GM18508 (cell line): ENCODE results near the gene SERTAD2.
A peak's percentile ranks its signal among the peaks of the same experiment; 100 is the strongest.

Experiments used
- ATAC-seq: cut with Tn5 transposase; IDR thresholded peaks from one replicate; pipeline ENCODE4 v1.9.1; 2021; ENCODE audit warnings: moderate number of reproducible peaks; ENCODE audit not compliant: insufficient read depth, unreplicated experiment

Gene SERTAD2, protein sequence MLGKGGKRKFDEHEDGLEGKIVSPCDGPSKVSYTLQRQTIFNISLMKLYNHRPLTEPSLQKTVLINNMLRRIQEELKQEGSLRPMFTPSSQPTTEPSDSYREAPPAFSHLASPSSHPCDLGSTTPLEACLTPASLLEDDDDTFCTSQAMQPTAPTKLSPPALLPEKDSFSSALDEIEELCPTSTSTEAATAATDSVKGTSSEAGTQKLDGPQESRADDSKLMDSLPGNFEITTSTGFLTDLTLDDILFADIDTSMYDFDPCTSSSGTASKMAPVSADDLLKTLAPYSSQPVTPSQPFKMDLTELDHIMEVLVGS

GRCh38 chr2:64653109-64654062 is at the start of gene SERTAD2:
Gene SERTAD2 (minus strand): TSS chr2:64653913. CDS start chr2:64636871, 17,042 bp downstream.
- no peak for ATAC-seq

- ATAC-seq, result peak; percentile 29
These were observed 46.6 kb upstream of the SERTAD2 start for GRCh38 chr2:64700133-64700809.

DNA sequence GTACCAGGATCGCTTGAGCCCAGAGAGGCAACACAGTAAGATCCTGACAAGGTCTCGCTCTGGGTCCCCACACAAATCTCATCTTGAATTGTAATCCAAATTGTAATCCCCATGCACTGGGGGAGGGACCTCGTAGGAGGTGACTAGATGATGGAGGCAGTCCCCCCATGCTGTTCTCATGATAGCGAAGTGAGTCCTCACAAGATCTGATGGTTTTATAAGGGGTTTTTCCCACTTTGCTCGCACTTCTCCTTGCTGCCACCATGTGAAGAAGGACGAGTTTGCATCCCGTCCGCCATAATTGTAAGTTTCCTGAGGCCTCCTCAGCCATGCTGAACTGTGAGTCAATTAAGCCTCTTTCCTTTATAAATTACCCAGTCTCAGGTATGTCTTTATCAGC is 46.0 kb upstream of the SERTAD2 start:
- peak; percentile 5 for ATAC-seq

DNA sequence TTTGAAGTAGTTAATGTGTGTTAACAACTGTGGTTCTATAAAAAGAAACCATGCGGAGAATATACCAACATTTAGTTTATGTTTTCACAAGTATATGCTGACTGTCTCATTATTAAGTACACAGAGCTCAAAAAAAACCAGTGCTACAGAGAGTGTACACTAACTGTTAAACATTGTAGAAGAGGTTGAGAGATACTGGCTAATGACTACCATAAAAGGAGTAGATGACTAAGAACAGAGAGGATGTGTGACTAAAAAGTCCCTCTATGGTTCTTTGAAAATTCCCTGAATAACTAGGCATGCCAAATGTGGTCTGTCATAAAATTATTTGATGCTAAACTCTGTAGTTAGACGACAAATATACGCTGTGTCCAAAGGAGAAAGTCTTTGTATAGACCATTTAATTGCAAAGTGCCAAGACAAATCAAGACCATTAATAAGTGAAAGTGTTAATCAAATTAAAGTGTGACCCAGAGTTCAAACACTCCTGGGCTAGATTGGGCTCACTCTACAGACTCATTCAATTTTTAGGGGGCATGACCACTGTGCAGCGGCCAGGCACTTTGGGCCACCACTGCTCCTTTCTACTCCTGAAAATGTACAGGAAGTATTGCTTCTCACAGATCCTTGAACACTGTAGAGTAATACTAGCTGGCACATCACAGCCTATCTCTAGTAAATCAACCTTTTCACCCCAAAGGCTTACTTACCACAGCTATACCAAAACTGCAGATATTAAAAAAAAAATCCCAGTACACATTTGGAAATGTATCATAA is 45.1 kb upstream of the SERTAD2 start:
- peak; percentile 84 for ATAC-seq

- no peak for ATAC-seq
These were observed 44.5 kb upstream of the SERTAD2 start for GRCh38 chr2:64698177-64698643.

DNA sequence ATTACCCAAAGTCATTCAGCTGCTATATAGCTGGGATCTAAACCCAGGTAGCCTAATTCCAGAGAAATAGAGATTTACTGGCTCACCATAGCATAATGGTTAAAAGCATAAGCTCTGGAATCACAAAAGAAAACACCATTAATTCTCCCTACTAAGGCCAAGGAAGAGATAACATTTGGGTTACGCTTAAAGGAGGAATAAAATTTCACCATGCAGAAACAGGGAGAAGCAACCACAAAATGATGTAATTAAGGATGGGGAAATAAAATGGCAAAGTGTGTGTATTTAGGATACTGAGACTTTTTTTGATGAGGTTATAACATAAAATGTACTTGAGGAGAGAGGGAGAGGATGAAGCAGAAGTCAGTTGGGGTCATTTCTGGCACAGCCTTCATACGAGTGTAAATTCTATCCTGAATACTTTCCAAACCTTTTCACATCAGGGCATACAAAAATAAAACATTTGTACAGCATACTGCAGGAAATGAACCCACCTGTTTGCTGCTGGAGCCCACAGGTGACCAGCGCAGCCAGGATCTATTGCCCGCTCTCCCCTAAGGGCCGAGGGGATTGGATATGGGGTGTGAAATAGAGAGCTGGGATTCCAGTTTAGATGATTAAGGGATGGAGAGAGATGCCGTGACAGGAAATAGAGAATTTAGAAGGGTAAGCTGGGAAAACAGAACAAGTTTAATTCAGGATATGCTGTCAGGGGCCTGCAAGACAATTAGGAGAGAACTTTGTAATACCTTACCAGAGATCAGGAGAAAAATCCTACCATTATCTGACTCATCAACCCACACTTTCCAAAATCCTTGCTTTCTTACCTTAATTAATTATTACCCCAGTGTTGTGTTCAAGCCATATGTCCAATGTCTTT is 43.8 kb upstream of the SERTAD2 start:
- ATAC-seq, result no peak

GRCh38 chr2:64696636-64697035 is 42.9 kb upstream of the SERTAD2 start:
- ATAC-seq, result no peak

GRCh38 chr2:64695721-64696261 is 42.1 kb upstream of the SERTAD2 start:
- no peak for ATAC-seq

- no peak for ATAC-seq
These were observed 38.7 kb upstream of the SERTAD2 start for GRCh38 chr2:64692401-64692800.

GRCh38 chr2:64688909-64689308 is 35.2 kb upstream of the SERTAD2 start:
- ATAC-seq, result no peak

GRCh38 chr2:64686283-64686956 is 32.7 kb upstream of the SERTAD2 start:
- ATAC-seq, result no peak

DNA sequence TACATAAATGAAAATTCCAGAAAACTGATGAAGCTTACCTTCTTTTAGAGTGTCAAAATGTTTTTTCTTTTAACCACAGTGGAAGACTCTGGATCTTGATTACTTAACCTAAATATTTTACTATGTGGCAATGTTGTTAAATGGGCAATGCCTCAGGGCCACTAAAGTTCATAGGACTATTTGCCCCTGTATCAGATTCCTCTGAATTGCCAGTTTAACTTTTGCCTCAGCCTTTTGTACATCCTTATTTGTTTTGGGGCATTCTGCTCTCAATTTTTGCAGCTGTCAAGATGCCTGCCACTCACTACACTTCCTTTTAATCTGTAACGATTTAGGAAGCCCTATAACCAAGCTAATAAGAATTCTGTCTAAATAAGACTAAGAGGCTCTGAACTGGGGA is 31.7 kb upstream of the SERTAD2 start:
- no peak for ATAC-seq

DNA sequence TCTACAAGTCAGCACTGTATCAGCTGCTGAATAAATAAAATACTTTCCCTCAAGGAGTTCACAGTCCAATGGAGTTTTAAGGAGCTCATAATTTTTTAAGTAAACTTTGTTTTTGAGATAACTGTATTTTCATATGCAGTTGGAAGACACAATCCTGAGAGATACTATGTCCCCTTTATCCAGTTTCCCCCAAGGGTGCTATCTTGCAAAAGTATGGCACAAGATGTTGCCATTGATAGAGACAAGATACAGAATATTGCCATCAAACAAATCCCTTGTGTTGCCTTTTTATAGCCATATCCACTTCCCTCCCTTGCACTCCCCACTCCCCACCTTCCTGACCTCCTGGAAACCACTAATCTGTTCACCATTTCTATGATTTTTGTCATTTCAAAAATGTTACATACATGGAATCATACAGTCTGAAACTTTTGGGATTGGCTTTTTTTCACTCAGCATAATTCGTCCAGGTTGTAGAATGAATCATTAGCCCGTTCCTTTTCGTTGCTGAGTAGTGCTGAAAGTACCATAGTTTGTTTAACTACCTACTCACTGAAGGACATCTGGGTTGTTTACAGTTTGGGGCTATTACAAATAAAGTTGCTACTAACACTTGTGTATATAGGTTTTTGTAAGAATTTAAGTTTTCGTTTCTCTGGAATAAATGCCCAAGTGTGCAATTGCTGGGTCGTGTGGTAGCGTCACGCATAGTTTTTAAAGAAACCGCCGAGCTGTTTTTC is 30.2 kb upstream of the SERTAD2 start:
- no peak for ATAC-seq

DNA sequence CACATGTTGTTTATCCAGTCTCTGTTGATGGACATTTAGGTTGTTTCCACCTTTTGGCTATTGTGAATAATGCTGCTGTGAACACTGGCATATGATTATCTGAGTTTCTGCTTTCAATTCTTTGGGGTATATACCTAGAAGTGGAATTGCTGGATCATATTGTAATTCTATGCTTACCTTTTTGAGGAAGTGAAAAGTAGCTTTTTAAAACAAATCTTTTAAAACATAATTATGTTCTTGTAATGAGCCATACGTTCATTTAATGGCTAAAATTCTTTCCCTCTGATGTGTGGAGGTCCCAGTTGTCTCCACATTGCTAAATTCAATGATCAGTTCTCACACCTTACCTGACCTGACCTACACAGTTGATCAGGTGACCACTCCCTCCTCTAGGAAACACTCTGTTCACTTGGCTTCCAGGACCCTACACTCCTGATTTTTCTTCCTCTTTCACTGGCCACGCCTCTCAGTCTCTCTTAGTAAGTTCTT is 27.8 kb upstream of the SERTAD2 start:
- no peak for ATAC-seq

GRCh38 chr2:64679673-64680425 is 26.1 kb upstream of the SERTAD2 start:
- no peak for ATAC-seq

- ATAC-seq, result no peak
These were observed 25.3 kb upstream of the SERTAD2 start for GRCh38 chr2:64678771-64679590.
